NCI-H446 treated with DMSO at 0.1 percent for 48 hours (cell line): ENCODE data around the gene UQCC5.

Experiments
- DNase-seq: peaks from one replicate; lab custom pipeline; 2025; lab: John Stamatoyannopoulos, UW

Gene UQCC5

DNA sequence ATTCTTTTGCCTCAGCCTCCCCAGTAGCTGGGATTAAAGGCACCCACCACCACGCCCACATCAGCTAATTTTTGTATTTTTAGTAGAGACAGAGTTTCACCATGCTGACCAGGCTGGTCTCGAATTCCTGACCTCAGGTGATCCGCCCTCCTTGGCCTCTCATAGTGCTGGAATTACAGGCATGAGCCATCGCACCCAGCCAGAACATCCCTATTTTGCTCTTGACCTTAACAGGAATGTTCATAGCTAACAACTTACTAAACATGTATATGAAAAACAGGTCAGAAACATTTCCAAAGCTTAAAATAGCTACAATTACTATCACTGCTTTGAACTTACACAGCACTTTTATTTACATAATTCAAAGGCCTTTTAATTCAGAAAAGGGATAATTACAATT, 33.7 kb downstream of the UQCC5 start:
- DNase-seq, result no peak

DNA sequence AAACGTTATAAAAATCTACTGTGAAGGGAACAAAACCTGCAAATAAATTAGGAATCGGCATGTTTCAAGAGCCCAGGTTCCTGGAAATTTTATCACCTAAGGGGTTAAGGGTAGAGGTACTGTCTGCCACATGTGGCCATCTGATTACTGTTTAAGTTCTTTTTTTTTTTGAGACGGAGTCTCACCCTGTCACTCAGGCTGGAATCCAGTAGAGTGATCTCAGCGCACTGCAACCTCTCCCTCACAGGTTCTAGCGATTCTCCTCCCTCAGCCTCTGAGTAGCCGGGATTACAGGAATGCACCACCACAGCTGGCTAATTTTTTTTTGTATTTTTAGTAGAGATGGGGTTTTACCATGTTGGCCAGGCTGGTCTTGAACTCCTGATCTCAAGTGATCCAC, 35.8 kb downstream of the UQCC5 start:
- no peak for DNase-seq

DNA sequence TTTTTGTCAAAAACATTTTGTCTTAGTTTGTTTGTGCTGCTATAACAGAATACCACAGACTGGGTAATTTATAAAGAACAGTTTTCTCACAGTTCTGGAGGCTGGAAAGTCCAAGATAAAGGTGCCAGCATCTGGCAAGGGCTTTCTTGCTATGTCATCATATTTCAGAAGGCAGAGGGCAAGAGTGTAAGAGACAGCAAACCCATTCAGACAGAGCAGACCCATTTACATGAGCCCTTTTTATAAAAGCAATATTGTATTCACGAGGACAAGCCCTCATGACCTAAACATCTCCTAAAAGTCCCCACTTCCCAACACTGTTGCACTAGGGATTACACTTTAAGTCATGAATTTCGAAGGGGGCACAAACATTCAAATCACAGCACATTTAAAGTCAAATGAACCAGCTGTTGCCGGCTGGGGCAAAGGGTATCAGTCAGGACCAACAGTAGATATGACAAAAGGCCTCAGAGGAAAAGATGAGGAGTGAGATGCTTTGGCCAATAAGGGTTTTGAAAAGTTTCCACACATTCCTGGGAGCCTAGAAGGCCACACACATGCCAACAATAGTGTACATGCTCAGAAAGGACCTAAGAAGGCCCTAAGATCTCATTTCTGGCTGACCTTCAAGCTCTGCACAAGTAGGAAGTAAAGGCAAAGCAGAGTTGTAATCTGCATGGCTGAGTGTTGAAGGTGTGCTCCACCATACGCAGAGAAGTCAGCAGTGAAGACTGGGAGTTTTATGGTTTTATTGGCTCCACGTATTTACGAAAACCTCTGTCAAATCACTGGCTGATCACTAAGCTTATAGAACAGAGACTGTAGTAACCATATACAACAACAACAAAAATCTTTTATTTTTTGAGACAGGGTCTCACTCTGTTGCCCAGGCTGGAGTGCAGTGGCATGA, 37.9 kb downstream of the UQCC5 start:
- DNase-seq, result no peak
